GM23338 (cell line): ENCODE measurements around the gene DDX39B. TPM values are rescaled to one million over a fixed set of nuclear protein-coding genes. Genes with fewer than 3 reads are reported as not detected.

Experiments
- ATAC-seq: fragments of 200-7000 bp; cut with Tn5 transposase; 3 replicates; pipeline ENCODE4 v1.9.1; 2020
- DNase-seq: peaks from one replicate; pipeline ENCODE4 v3.0.0-alpha.2; 2015; ENCODE audit warnings: low spot score
- H2AFZ ChIP-seq: fragments of 200-600 bp; sonication (generic); 2 replicates; pipeline ENCODE4 v1.8.0; 2016; ENCODE audit warnings: antibody characterized with exemption, mild to moderate bottlenecking, moderate library complexity
- H3F3A ChIP-seq: fragments of 200-600 bp; sonication (generic); replicated peaks from 2 replicates; pipeline ENCODE4 v1.8.0; 2017; ENCODE audit warnings: antibody characterized with exemption, mixed run types, low read depth
- H3K27ac ChIP-seq: fragments of 200-600 bp; sonication (generic); 2 replicates; pipeline ENCODE4 v1.6.1; 2016; ENCODE audit warnings: low read depth
- H3K27me3 ChIP-seq: fragments of 200-600 bp; sonication (generic); 2 replicates; pipeline ENCODE4 v1.8.0; 2016; ENCODE audit warnings: mild to moderate bottlenecking, mixed run types, moderate library complexity; ENCODE audit not compliant: insufficient read depth
- H3K36me3 ChIP-seq: fragments of 200-600 bp; sonication (generic); 2 replicates; pipeline ENCODE4 v1.8.0; 2016; ENCODE audit warnings: mild to moderate bottlenecking; ENCODE audit not compliant: insufficient read depth
- H3K4me1 ChIP-seq: fragments of 200-600 bp; sonication (generic); 2 replicates; pipeline ENCODE4 v1.8.0; 2016; ENCODE audit warnings: mild to moderate bottlenecking, moderate library complexity; ENCODE audit not compliant: insufficient read depth
- H3K4me2 ChIP-seq: fragments of 200-600 bp; sonication (generic); 2 replicates; pipeline ENCODE4 v1.7.1; 2017; ENCODE audit warnings: mixed run types
- H3K4me3 ChIP-seq: fragments of 200-600 bp; sonication (generic); 2 replicates; pipeline ENCODE4 v1.6.1; 2016; ENCODE audit warnings: mixed run types
- H3K79me2 ChIP-seq: fragments of 200-600 bp; sonication (generic); replicated peaks from 2 replicates; pipeline ENCODE4 v1.8.0; 2017; ENCODE audit warnings: mild to moderate bottlenecking; ENCODE audit not compliant: insufficient read depth
- H3K9me2 ChIP-seq: fragments of 200-600 bp; sonication (generic); 2 replicates; pipeline ENCODE4 v1.8.0; 2017; ENCODE audit not compliant: insufficient read depth
- H4K20me1 ChIP-seq: fragments of 200-600 bp; sonication (generic); replicated peaks from 2 replicates; pipeline ENCODE4 v1.8.0; 2017; ENCODE audit warnings: mild to moderate bottlenecking; ENCODE audit not compliant: insufficient read depth
- H3K27ac Mint-ChIP-seq: 2 replicates; pipeline ENCODE4 v1.8.0; 2020; ENCODE audit warnings: inconsistent platforms, mild to moderate bottlenecking, moderate library complexity, mixed read lengths
- H3K27me3 Mint-ChIP-seq: 3 replicates; pipeline ENCODE4 v1.8.0; 2022; ENCODE audit warnings: low read depth, mild to moderate bottlenecking, moderate library complexity, mixed read lengths, inconsistent platforms; ENCODE audit not compliant: insufficient read depth, poor library complexity
- H3K36me3 Mint-ChIP-seq: 3 replicates; pipeline ENCODE4 v1.8.0; 2021; ENCODE audit warnings: low read depth, mild to moderate bottlenecking, inconsistent platforms, moderate library complexity, mixed read lengths
- H3K4me1 Mint-ChIP-seq: 3 replicates; pipeline ENCODE4 v1.8.0; 2020; ENCODE audit warnings: mild to moderate bottlenecking, inconsistent platforms, mixed read lengths
- H3K4me3 Mint-ChIP-seq: 3 replicates; pipeline ENCODE4 v1.8.0; 2021; ENCODE audit warnings: moderate library complexity, mild to moderate bottlenecking, inconsistent platforms, mixed read lengths
- H3K9me3 Mint-ChIP-seq: 3 replicates; pipeline ENCODE4 v1.8.0; 2020; ENCODE audit warnings: moderate library complexity, mild to moderate bottlenecking, inconsistent platforms, mixed read lengths
- EZH2 ChIP-seq: fragments of 200-600 bp; sonication (generic); IDR thresholded peaks from one replicate; pipeline ENCODE4 v1.8.0; 2017; ENCODE audit warnings: antibody characterized with exemption, mild to moderate bottlenecking, low read depth; ENCODE audit not compliant: unreplicated experiment
- EZH2phosphoT487 ChIP-seq: fragments of 200-600 bp; sonication (generic); IDR thresholded peaks from one replicate; pipeline ENCODE4 v1.8.1; 2018; ENCODE audit warnings: antibody characterized with exemption; ENCODE audit not compliant: unreplicated experiment
- JUNB ChIP-seq: IDR thresholded peaks from one replicate; pipeline ENCODE4 v1.6.1; 2016; ENCODE audit warnings: antibody characterized with exemption; ENCODE audit not compliant: unreplicated experiment
- NANOG ChIP-seq: IDR thresholded peaks from 2 replicates; pipeline ENCODE4 v1.6.1; 2016; ENCODE audit warnings: antibody characterized with exemption, borderline replicate concordance
- POLR2AphosphoS5 ChIP-seq: IDR thresholded peaks from 2 replicates; pipeline ENCODE4 v1.6.1; 2016; ENCODE audit warnings: antibody characterized with exemption, low read depth
- ZNF114 ChIP-seq: fragments of 250-450 bp; sonication (Bioruptor Pico); IDR thresholded peaks from 2 replicates; pipeline ENCODE4 v1.5.0; 2020; ENCODE audit warnings: mild to moderate bottlenecking, moderate library complexity
- ZNF331 ChIP-seq: fragments of 250-450 bp; sonication (Bioruptor Pico); IDR thresholded peaks from 2 replicates; pipeline ENCODE4 v1.5.0; 2020; ENCODE audit warnings: low read depth, mild to moderate bottlenecking, moderate library complexity
- polyA plus RNA-seq: library from polyadenylated mRNA; unstranded; fragments of >200 nt; fragmentation: Nextera tagmentation; extraction: Ambion mirVana; gene quantifications from 2 replicates; pipeline ENCODE4 v1.2.1, GENCODE V29; 2016
- total RNA-seq: library from RNA; depleted of rRNA; stranded (reverse); fragments of >200 nt; shearing (Covaris generic); gene quantifications from 2 replicates; pipeline ENCODE4 v1.2.3, GENCODE V29; 2014
- TF ChIP-seq, protein P1 (sequence below): fragments of 250-450 bp; sonication (Bioruptor Pico); IDR thresholded peaks from 2 replicates; pipeline ENCODE4 v1.5.0; 2020; ENCODE audit warnings: mild to moderate bottlenecking, moderate library complexity
- TF ChIP-seq, protein P2 (sequence below): IDR thresholded peaks from 2 replicates; pipeline ENCODE4 v1.6.1; 2016; ENCODE audit warnings: antibody characterized with exemption

Gene DDX39B
- total and polyA plus RNA-seq, 2 experiments from 2014 or later: 341 to 849 TPM

DNA sequence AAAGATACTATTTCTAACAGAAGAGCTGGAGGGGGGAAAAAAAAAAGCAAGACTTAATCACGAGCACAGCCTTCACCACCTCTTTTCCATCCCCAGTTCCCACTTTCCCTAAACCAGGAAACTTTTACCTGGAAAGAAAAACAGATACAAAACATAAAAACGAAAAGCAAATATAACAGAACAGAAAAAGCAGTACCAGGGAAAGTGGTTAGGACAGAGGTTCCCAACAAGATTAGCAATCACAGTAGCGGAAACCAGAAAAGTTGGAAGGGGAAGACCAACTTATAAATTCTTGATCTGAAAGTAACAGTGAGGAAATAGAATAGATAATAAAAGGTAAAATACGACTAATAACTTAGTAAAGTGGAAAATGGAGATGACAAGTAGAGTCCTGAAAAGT is 1.2 kb downstream of the DDX39B start:
- H3F3A ChIP-seq: peaks cover 33% of the 10 kb centered on the region
- ATAC-seq (no peak), DNase-seq (no peak)
- Mint-ChIP-seq H3K27me3 (peaks cover 22% of the 10 kb centered on the region), H3K9me3 (no peaks in the 10 kb centered on the region; the same call in 2 of the 3 replicates), H3K36me3 (peaks cover 61% of the 10 kb centered on the region), H3K27ac (peak overlapping the region; percentile 79), H3K4me3 (peak overlapping the region; percentile 98), H3K4me1 (peaks cover 44% of the 10 kb centered on the region)
- peaks cover 48% of the 10 kb centered on the region for H3K36me3 ChIP-seq
- peak overlapping the region; percentile 99; the same call in 1 of the 2 replicates for H3K27ac ChIP-seq
- H4K20me1 ChIP-seq: peaks cover 53% of the 10 kb centered on the region
- no peaks in the 10 kb centered on the region for H3K9me2 ChIP-seq
- H3K27me3 ChIP-seq: no peaks in the 10 kb centered on the region
- TF ChIP-seq ZNF331 (CRISPR knock-in tag) (no peak), EZH2 (no peak), NANOG (no peak), EZH2phosphoT487 (no peak), POLR2AphosphoS5 (no peak), ZNF114 (no peak), JUNB (no peak)
- TF ChIP-seq, protein P1, sequence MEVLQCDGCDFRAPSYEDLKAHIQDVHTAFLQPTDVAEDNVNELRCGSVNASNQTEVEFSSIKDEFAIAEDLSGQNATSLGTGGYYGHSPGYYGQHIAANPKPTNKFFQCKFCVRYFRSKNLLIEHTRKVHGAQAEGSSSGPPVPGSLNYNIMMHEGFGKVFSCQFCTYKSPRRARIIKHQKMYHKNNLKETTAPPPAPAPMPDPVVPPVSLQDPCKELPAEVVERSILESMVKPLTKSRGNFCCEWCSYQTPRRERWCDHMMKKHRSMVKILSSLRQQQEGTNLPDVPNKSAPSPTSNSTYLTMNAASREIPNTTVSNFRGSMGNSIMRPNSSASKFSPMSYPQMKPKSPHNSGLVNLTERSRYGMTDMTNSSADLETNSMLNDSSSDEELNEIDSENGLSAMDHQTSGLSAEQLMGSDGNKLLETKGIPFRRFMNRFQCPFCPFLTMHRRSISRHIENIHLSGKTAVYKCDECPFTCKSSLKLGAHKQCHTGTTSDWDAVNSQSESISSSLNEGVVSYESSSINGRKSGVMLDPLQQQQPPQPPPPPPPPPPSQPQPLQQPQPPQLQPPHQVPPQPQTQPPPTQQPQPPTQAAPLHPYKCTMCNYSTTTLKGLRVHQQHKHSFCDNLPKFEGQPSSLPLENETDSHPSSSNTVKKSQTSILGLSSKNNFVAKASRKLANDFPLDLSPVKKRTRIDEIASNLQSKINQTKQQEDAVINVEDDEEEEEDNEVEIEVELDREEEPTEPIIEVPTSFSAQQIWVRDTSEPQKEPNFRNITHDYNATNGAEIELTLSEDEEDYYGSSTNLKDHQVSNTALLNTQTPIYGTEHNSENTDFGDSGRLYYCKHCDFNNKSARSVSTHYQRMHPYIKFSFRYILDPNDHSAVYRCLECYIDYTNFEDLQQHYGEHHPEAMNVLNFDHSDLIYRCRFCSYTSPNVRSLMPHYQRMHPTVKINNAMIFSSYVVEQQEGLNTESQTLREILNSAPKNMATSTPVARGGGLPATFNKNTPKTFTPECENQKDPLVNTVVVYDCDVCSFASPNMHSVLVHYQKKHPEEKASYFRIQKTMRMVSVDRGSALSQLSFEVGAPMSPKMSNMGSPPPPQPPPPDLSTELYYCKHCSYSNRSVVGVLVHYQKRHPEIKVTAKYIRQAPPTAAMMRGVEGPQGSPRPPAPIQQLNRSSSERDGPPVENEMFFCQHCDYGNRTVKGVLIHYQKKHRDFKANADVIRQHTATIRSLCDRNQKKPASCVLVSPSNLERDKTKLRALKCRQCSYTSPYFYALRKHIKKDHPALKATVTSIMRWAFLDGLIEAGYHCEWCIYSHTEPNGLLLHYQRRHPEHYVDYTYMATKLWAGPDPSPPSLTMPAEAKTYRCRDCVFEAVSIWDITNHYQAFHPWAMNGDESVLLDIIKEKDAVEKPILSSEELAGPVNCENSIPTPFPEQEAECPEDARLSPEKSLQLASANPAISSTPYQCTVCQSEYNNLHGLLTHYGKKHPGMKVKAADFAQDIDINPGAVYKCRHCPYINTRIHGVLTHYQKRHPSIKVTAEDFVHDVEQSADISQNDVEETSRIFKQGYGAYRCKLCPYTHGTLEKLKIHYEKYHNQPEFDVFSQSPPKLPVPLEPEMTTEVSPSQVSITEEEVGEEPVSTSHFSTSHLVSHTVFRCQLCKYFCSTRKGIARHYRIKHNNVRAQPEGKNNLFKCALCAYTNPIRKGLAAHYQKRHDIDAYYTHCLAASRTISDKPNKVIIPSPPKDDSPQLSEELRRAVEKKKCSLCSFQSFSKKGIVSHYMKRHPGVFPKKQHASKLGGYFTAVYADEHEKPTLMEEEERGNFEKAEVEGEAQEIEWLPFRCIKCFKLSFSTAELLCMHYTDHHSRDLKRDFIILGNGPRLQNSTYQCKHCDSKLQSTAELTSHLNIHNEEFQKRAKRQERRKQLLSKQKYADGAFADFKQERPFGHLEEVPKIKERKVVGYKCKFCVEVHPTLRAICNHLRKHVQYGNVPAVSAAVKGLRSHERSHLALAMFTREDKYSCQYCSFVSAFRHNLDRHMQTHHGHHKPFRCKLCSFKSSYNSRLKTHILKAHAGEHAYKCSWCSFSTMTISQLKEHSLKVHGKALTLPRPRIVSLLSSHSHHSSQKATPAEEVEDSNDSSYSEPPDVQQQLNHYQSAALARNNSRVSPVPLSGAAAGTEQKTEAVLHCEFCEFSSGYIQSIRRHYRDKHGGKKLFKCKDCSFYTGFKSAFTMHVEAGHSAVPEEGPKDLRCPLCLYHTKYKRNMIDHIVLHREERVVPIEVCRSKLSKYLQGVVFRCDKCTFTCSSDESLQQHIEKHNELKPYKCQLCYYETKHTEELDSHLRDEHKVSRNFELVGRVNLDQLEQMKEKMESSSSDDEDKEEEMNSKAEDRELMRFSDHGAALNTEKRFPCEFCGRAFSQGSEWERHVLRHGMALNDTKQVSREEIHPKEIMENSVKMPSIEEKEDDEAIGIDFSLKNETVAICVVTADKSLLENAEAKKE (CRISPR knock-in tag): no peak
- TF ChIP-seq, protein P2, sequence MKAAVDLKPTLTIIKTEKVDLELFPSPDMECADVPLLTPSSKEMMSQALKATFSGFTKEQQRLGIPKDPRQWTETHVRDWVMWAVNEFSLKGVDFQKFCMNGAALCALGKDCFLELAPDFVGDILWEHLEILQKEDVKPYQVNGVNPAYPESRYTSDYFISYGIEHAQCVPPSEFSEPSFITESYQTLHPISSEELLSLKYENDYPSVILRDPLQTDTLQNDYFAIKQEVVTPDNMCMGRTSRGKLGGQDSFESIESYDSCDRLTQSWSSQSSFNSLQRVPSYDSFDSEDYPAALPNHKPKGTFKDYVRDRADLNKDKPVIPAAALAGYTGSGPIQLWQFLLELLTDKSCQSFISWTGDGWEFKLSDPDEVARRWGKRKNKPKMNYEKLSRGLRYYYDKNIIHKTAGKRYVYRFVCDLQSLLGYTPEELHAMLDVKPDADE: no peak
- H3K4me2 ChIP-seq: peak overlapping the region; percentile 94
- peak overlapping the region; percentile 80 for H3K4me3 ChIP-seq
- peaks cover 22% of the 10 kb centered on the region for H3K4me1 ChIP-seq
- no peak overlapping the region for H2AFZ ChIP-seq
- peaks cover 68% of the 10 kb centered on the region for H3K79me2 ChIP-seq
